Embryonic facial prominence (tissue), 1 donor: Measurements from ENCODE around the gene TBC1D25.
"Not testable (repeated sequence)": the region's sequence is repeated elsewhere in the genome, so short reads cannot be mapped to it uniquely, and the experiment has no call there.

Source experiments
- DNase-seq: peaks from one replicate; pipeline ENCODE4 v3.0.0-alpha.2; 2016; ENCODE audit errors: extremely low spot score

The TBC1D25 gene

DNA sequence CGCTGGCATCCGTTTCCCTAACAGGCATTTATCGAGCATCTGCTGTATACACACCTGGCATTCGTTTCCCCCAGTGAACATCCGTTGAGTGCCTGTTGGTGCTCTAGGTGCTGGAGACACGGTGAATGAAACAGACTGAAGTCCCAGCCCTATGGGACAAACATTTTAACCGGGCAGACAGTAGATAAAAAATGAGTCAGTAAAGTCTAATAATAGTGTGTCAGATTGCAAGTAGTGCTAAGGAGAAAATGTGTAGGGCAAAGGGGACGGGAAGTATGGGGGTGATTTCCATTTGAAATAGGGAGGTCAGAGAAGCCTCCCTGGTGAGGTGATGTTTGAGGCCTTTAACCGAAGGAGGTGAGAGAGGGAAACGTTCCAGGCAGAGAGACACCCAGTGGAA is 23.2 kb upstream of the TBC1D25 start:
- DNase-seq = no peak

DNA sequence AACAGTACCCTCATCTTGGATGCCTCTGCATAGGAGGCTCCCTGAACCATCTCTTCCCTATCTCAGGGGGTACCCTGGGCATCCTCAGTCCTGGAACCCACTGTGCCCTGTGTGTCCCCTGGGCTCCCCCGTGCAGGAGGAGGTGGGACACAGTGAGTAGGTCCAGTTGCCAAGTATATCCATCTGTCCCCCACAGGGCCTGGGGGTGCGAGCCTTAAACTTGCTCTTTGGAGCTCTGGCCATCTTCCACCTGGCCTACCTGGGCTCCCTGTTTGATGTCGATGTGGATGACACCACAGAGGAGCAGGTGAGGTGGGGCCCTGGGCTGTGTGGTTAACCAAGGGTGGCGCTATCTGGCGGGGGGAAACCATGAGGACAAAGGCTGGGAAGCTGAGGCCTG is 22.5 kb upstream of the TBC1D25 start:
- DNase-seq = no peak

DNA sequence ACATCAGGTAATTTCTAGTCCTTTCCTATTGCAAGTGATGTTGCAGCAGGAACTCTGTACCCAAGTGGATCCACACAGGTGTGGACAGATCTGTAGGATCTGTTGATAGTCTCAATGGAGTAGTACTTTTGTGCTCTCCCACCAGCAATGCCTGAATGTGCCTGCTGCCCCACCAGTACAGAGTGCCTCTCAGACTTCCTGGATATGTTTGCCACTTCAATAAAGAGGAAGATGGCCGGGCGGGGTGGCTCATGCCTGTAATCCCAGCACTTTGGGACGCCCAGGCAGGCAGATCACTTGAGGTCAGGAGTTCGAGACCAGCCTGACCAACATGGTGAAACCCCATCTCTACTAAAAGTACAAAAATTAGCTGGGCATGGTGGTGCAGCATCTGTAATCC is 20.0 kb upstream of the TBC1D25 start:
- not testable (repeated sequence) for DNase-seq

DNA sequence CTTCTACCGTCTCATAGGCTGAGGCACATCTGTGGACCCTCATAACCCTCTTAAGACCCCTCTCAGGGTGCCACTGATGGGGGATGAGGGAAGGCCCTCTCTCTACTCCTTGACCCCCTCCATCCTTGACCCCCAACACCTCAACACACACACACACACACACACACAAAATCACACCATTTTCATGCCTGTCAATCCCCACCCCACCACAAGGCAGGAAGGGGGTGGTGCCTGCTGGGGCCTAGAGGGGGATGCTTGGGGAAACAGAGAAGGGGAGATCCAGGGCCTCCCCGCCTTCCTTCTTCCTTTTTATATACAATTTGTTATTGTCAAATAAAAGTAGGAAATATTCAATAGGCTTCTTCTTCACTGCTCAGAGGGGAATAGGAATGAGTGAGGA is 19.1 kb upstream of the TBC1D25 start:
- DNase-seq = no peak

DNA sequence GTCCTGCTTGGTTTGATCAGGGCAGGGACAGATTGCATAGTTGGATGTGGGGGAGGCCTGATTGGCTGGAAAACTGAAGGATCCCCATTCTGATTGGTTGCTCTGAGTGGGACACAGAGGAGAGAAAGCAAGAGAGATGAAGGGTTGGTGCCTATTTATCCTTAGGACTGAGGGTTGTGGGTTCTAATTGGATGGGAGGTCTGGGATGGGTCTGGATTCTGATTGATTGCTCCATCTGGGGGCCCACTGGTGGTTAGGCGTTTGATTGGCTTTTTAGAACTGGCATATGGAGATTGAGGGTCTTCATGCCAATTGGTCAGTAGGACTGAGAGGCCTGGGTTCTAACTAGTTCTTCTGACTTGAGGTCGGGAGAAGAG is 18.6 kb upstream of the TBC1D25 start:
- no peak for DNase-seq

DNA sequence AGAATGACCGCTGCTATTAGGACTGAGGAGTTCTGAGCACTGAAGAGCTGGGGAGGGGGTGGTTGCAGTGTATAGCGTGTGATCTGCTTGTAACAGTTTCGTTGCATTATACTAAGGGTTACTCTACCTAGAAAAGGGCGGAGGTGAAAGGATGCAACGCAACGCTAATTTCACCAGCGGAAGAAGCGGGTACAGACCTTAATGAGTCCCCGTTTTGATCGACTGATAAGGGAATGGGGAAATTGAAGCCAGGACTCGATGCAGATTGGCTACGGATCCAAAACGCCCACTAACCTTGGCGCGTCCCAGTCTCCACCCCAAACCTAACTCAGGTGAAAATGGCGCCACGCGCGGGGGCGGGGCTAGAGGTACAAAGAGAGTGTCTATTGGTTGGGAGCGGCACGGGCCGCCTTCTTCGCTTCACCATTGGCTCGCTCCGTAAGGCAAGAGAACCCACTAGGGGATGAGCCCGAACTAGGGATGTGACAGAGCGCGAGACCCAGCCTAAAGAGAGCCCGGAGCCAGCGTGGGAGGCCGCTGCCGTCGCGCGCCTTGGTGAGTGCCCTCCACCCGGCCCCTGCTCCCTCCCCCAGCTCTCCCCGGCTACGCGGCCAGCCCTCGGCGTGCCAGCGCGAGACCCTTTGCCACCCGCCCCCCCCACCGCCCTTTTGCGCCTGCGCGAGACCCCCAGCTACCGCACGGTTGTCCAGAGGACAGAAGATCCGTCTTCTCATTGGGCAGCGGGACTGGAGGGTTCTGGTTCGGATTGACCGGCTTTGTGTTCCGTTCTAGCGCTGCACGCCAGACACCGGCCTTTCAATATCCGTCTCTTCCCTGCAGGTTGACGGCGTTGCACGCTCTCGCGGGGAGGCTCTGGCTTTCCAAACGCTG is 17.9 kb upstream of the TBC1D25 start, which contains the start of gene EBP:
EBP (plus strand) TSS at position 456 of the 891 bp plus-strand sequence. CDS start 1,964 bp downstream, outside the sequence.
- DNase-seq = peak; percentile 66

DNA sequence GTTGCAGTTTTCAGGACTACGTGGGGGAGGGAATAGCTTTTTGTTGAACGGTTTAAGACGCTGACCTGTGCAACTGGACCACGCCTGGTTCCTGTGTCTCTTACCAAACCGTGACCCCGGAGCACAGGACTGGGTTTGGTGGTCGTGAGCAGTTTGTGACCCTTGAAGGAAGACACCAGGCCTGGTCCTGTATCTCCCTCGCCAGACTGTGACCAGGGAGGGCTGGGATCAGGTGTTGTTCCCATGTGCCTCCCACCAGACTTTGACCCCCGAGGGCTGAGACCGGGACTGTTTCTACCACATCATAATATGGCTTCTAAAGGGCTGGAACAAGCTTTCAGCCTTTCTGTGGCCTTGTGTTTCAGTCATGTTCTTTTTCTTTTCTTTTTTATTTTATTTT is 17.2 kb upstream of the TBC1D25 start:
- DNase-seq = no peak

DNA sequence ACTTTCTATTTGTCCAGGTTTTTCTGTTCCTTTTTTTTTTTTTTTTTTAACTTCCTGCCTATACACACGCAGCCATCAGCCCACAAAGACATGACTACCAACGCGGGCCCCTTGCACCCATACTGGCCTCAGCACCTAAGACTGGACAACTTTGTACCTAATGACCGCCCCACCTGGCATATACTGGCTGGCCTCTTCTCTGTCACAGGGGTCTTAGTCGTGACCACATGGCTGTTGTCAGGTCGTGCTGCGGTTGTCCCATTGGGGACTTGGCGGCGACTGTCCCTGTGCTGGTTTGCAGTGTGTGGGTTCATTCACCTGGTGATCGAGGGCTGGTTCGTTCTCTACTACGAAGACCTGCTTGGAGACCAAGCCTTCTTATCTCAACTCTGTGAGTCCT is 15.8 kb upstream of the TBC1D25 start:
- DNase-seq = no peak

DNA sequence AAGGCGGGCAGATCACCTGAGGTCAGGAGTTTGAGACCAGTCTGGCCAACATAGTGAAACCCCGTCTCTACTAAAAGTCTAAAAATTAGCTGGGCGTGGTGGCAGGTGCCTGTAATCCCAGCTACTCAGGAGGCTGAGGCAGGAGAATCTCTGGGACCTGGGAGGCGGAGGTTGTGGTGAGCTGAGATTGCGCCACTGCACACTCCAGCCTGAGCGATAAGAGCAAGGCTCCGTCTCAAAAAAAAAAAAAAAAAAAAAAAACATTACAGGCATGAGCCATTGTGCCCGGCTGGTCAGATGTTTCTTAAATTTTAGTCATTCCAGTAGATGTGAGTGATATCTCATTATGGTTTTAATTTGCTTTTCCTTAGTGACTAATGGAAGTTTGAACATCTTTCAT is 13.7 kb upstream of the TBC1D25 start:
- DNase-seq = not testable (repeated sequence)

DNA sequence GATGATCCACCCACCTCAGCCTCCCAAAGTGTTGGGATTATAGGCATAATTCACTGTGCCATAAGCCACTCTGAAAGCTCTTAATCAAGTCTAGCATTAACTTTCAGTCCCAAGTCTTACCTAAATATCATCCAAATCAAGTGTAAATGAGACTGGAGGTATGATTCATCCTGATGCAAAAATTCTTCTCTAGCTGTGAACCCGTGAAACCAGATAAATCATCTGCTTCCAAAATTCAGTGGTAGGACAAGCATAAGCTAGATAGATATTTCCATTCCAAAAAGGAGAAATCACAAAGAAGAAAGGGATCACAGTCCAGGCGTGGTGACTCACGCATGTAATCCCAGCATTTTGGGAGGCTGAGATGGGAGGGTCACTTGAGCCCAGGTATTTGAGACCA is 8.8 kb upstream of the TBC1D25 start:
- DNase-seq = no peak

DNA sequence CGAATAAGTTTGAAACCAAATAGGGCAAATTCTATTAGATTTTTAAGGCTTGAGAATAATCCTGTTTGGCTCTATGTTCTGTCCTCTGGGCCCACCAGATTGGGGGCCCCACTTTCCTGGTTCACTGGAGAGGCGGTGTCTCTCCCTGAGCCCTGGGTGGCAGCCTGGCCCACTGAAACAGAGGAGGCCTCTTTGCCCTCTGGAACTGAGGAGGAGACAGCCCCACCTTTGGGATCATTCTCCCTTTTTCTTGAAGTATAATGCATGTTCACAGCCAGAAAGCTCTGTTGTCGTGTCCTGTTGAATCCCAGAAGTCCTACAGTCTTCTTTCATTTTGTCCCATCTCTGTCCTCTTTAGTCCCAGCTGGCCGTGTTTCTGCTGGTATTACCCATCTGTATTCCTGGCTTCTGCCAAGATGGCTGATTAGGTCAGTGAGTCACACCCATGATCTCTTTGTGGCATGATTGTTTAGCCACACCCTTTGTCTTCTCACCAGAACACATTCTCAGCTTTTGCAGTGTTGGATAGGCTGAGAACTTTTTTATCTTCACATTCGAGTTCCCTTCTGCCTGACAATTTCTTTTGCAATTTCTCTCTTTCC is 8.1 kb upstream of the TBC1D25 start:
- no peak for DNase-seq

DNA sequence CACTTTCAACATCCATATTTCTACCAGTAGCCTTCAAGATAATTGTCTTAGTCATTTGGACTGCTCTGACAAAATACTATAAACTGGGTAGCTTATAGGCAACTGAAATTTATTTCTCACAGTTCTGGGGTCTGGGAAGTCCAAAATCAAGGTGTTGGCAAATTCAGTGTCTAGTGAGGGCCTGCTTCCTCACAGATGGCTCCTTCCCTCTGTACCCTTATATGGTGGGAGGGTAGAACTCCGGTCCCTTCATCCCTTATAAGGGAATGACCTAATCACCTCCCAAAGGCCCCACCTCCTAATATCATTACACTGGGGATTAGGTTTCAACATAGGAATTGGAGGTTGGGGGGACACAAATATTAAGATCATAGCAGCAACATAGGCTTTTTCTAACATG is 7.4 kb upstream of the TBC1D25 start:
- no peak for DNase-seq

DNA sequence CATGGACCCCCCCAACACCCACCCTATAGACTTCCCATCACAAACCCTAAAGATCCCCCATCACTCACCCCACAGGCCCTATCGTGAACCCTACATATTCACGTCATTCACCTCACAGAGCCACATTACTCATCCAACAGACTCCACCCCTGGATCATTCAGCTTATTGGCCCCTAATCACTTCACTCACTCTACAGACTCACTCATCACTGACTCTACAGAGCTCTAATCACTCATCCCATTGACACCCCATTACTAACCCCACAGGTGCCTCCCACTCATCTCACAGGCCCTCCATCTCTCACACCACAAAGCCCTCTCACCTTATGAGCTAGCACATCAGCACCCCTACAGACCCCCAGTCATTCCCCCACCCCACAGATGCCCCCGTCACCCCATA is 6.3 kb upstream of the TBC1D25 start:
- no peak for DNase-seq

DNA sequence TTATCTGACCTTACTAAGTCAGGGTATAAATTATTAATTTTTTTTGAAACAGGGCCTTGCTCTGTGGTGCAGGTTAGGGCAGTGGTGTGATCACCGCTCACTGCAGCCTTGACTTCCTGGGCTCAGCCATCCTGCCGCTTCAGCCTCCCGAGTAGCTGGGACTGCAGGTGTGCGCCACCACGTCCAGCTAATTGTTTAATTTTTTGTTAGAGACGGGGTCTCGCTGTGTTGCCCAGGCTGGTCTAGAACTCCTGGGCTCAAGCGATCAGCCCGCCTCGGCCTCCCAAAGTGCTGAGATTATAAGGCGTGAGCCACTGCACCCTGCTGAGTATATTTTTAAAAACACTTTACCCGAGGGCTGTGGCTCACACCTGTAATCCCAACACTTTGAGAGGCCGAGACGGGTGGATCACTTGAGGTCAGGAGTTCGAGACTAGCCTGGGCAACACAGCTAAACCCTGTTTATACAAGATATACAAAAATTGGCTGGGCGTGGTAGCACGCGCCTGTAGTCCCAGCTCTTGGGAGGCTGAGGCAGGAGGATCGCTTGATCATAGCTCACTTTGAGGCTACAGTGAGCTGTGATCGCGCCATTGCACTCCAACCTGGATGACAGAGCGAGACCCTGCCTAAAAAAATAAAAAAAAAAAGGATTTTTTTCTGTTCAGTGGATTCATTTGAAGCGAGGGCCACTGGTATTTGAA is 721 bp upstream of the TBC1D25 start:
- no peak for DNase-seq

DNA sequence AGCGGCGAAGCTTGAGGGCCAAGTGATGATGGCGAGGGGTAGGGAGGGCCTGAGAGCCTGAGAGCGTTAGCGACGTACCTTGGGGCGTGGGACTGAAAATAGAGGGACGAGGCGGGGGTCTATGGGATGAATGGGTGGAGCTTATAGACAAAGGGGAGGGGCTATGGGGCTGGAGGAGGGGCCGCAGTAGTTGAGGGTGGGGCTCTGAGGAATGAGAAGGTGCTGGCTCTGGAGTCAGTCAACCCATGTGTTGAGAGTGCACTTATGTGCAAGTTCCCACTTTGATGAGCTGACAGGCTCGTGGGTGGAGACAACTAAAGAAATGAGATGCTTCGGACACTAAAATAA is 488 bp downstream of the TBC1D25 start:
- DNase-seq = peak; percentile 9

DNA sequence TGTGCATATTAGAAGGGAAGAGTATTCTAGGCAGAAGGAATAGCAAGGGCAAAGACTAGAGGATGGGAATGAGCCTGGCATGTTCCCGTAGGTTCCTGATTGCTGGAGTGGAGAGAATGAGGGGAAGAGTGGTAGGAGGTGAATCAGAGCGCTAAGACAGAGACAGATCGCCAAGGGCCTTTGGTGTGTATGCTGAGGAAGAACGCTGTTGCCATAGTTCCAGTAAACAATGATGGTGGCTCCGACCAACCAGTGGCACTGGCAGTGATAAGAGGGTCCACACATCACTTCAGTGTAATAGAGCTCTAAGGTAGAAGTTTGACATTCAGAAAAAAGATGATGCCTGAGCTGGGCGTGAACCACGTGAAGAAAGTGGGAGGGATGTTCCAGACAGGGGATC is 966 bp downstream of the TBC1D25 start:
- DNase-seq = no peak

DNA sequence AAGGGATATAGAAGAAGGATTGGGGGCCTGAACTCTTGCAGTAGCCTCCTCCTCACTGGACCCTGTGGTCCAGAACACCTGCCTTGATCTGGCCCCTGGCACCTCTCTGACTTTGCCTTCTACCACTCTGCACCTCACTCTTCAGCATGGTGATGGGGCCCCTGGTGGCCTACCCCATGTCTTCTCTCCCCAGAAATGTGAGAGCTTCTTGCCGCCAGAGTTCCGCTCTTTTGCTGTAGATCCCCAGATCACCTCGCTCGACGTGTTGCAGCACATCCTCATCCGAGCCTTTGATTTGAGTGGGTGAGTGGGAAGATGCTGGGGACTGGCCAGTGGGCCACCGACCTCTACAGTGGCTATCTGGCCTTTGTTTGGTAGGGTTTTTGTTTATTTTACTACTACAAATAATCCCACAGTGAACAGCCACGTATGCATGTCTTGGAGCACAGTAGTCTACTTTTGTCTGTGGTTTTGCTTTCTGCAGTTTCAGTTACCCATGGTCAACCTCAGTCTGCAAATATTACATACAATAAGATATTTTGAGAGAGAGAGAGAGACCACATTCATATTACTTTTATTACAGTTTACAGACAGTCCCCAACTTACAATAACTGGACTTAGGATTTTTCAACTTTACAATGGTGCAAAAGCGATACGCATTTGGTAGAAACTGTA is 1.8 kb downstream of the TBC1D25 start:
- no peak for DNase-seq

DNA sequence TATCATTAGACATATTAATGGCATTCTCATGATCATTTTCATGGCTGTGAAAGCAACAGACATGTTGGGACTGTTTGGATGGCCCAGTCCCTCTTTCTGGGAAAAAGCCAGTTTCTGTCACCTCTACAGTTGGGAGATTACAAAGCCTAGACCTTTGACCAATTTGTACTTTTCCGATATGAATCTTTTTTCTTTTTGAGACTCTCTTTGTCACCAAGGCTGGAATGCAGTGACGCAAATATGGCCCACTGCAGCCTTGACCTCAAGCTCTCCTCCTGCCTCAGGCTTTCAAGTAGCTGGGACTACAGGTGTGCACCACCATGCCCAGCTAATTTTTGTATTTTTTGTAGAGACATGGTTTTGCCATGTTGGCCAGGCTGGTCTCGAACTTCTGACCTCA is 9.4 kb downstream of the TBC1D25 start:
- no peak for DNase-seq

DNA sequence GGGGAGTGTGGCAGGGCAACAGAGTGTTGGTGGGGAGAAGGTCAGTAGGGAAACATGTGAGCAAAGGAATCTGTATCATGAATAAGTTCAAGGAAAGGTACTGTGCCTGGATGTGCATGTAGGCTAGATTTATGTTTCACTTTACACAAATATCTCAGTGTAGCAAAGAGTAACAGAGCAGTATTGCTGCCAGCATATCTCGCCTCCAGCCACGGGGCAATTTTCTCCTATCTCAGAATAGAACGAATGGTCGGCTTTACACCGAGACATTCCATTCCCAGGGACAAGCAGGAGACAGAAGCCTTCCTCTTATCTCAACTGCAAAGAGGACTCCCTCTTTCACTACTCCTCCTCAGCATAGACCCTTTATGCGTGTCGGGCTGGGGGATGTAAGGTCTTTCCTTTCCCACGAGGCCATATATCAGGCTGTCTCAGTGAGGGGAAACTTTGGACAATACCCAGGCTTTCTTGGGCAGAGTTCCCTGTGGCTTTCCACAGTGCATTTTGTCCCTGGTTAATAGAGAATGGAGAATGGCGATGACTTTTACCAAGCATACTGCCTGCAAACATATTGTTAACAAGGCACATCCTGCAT is 16.3 kb downstream of the TBC1D25 start:
- DNase-seq = not testable (repeated sequence)

DNA sequence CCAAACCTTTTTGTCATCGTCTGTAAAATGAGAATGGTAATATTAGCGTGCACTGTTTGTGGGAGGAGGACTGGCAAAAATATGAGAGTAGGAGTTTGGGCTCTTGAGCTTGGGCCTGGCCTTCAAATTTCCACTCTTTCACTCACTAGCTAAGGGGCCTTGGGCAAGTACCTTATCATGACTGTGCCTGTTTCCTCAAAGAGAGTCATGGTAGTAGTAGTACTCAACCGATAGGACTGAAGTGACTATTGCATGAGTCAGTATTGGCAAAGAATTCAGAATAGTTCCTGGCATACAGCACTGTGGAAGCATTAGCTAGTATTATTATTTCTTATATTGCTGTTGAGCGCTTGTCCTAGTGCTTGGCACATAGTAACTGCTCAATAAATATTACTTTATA is 18.8 kb downstream of the TBC1D25 start:
- DNase-seq = no peak

DNA sequence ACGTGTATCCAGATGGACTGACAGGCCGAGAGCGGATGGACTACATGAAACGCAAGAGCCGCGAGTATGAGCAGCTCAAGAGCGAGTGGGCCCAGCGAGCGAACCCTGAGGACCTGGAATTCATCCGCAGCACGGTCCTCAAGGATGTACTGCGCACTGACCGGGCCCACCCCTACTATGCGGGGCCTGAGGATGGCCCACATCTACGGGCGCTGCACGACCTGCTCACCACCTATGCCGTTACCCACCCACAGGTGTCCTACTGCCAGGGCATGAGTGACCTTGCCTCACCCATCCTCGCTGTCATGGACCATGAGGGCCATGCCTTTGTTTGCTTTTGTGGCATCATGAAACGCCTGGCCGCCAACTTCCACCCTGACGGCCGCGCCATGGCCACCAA is 20.1 kb downstream of the TBC1D25 start:
- no peak for DNase-seq

DNA sequence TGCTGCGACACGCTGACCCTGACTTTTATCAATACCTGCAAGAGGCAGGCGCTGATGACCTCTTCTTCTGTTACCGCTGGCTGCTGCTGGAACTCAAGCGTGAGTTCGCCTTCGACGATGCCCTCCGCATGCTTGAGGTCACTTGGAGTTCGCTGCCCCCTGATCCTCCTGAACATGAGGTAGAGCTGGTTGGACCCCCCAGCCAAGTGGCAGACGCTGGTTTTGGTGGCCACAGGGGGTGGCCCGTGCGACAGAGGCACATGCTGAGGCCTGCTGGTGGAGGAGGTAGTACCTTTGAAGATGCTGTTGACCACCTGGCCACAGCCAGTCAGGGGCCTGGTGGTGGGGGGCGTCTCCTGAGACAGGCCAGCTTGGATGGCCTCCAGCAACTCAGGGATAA is 20.5 kb downstream of the TBC1D25 start:
- no peak for DNase-seq
